NCI-H748 (cell line): ENCODE data around the gene FIBP.
"Not testable (repeated sequence)": the region's sequence is repeated elsewhere in the genome, so short reads cannot be mapped to it uniquely, and the experiment has no call there.

ENCODE experiments used
- DNase-seq: peaks from one replicate; lab custom pipeline; 2025; ENCODE audit not compliant: unreplicated experiment; lab: John Stamatoyannopoulos, UW

The FIBP gene

DNA sequence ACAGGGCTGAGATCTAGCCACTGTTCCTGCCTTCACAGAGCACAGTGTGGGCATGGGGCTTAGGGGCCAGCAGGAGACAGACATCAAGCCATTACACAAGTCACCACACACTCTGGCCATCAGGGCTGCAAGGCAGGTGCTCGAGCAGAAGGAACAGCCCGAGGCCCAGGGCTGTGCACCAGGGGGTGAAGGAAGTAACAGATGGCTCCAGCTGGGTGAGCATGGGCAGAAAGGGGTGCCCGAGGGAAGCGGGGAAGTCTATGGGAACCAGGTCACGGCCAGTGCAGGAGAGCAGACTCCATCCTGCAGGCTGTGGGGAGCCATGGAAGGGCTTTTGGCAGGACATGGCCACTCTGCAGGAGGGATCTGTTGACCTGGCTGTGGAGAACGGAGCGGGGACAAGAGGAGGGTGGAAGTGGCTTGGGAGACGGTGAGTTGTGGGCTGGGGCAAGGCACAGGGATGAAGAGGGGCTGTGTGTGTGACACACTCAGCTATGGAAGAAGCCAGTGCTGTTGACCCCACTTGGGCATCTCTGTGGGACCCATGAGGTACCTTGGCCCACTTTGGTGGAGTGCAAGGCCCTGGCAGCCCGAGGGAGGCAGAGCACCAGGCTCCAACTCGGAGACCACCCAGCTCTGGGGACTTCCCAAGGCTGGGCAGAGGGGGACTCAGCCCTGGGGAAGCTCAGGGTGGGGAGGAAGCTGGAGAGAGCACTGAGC is 27.0 kb upstream of the FIBP start:
- DNase-seq, result no peak

DNA sequence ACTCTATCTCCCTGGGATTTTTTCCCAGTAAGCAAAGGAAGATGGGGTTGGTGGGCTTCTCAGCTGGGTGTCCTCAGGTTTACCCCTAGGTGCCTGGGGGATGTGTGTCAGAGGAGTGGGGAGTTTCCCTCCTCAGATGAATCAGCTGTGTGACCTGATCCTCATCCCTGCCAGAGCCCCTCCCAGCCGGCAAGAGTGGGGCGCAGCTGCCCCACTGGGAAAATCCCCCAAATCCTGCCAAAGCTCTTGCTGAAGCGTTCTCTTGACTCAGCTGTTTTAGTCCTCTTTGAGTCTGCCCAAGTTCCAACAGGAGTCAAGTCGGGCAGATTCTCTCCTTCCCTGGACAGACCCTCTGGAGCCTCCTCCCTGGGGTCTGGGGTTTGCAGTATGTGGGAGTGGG is 24.6 kb upstream of the FIBP start:
- DNase-seq, result no peak

DNA sequence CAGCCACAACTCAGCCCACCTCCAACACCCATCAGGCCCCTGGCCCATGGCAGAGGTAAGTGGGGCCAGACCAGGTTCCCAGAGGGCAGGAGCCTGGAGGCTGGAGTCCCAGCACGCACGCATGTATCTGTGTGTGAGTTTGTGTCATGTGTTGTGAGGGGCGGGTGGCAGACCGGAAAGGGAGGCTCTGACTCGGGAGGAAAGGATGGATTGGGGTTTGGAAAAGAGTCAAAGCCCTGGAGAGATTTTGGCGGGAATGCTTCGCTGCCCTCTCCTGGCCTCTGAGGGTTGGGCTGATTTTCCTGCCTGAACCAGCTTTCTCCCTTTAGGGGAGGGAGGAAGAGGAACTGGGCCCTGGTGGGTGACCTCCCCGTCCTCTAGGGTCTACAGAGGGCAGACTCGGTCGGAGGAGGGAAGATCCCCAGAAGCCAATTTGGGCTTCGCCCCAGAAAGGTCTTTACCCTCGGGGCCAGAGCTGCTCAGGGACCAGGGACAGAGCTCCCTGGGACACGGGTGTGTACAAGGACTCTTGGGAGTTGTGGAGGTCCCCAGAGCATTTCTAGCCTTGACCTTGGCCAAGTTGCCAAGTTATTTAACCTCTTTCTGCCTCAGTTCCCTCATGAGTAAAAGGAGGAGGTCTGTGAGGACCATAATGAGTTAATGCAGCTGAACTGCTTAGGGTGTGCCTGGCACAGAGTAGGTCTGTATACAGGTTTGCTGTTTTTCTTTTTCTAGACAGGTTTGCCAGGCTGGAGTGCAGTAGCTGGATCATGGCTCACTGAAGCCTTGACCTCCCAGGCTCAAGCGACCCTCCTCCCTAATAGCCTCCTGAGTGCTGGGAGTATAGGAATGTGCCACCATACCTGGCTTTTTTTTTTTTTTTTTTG is 23.7 kb upstream of the FIBP start:
- peak; percentile 56 for DNase-seq

DNA sequence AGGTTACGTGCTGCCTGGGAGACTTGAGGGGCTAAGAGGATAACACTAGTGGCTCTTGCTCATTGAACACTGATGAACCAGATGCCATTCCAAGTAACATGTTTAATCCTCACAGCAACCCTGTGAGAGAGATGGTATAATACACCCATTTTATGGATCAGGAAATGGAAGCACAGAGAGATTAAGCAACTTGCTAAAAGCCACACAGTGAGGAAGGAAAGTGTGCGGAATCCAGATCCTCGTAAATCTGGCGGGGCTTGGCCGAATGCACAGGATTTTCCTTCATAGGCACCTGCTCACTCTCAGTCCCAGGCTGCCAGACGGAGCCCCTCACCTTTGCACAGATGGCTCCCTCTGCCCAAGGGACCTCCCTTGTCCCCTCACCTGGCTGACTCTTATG is 19.6 kb upstream of the FIBP start:
- no peak for DNase-seq

- no peak for DNase-seq
Observed at GRCh38 chr11:65906602-65907001, 18.3 kb upstream of the FIBP start.

GRCh38 chr11:65903715-65904114 is 15.4 kb upstream of the FIBP start:
- DNase-seq, result no peak

GRCh38 chr11:65903068-65903481 is 14.8 kb upstream of the FIBP start:
- DNase-seq, result no peak

DNA sequence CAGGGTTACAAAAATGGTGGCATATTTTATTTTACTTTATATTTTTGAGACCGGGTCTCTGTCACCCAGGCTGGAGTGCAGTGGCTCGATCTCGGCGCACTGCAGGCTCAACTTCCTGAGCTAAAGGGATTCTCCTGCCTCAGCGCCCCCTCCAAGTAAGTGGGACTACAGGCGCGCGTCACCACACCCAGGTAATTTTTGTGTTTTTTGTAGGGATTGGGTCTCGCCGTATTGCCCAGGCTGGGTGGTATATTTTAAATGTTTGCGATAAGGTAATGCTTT is 12.6 kb upstream of the FIBP start:
- DNase-seq, result no peak

DNA sequence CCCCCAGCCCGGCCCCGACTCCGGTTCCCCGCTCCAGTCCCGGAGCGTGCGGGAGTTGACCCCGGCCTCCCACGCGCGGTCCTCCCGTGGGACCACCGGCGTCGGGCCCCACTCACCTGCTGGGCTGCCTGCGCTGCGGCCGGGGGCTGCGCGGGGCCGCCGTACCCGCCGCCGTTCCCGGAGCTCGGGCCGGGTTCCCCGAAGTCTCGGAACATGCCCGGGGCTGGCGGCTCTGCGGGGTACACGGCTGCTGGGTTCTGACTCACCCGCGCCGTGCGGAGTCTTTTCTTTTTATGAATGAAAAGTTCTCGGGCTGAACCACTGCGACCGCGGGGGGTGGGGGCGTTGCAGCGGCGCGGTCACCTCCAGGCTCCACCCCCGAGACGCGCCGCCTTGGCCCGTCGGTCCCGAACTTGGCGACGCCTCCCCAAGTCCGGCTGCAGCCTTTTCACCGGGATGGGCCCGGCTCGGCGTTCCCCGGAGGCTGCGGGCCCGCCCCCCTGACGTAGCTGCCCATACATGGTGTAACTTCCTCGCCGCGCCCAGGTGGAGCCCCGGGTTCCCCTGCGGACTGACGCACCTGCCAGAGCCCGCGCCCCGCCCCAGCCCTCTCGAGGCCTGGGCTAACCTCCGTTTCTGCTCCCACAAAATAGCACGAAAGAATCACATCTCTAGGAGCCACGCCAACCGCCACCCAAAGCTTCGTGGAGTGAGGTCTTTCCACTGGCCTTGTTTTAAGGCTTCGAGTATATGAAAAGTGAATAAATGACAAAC is 12.0 kb upstream of the FIBP start, which contains the start of gene FOSL1:
Gene FOSL1, minus strand, starts transcription at position 264 of the 774 bp plus-strand sequence. Its CDS starts 49 bp downstream, at position 215.
- DNase-seq, result peak; percentile 87

GRCh38 chr11:65899356-65900124 is 11.3 kb upstream of the FIBP start:
- no peak for DNase-seq

DNA sequence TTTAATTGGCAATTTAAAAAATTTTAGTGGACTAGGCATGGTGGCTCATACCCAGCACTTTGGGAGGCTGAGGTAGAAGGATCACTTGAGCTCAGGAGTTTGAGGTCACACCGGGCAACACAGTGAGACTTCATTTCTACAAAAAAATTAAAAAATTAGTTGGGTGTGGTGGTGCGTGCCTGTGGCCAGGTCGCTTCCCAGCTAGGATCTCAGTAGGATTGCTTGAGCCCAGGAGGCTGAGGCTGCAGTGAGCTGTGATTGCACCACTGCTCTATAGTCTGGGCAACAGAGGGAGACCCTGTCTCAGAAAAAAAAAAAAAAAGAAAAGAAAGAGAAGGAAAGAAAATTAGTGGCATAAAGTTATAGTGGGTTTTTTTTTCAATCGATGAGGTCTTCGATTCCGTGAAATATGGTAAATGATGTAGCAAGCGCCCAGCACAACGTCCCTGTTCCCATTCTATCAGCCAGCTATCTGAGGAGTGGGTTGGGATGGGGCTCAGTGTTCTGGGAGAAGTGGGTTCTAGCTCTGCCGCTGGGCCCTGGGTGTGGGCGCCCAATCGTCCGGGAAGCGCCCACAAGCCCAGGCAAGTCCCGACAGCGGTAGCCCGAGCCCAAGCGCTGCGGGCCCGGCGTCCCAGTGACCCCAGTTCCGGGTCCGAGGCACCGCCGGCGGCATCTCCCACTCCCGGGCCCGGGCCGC is 10.5 kb upstream of the FIBP start:
- DNase-seq, result no peak

DNA sequence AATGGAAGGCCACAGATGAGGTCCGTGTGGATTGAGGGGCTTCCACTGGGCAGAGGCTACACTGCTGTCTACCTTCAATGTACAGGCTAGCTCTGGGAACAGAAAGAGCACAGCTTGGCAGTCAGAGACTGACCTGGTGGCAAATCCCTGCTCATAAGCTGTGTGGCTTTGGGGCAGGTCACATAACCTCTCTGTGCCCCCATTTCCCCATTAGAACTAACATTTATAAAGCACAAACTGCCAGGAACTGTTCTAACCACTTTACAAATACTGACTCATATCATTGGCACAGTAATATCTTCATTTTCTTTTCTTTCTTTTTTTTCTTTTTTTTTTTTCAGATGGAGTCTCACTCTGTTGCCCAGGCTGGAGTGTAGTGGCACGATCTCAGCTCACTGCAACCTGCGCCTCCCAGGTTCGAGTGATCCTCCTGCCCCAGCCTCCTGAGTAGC is 8.8 kb upstream of the FIBP start:
- DNase-seq, result no peak

- DNase-seq, result no peak
Observed at GRCh38 chr11:65896034-65896999, 8.0 kb upstream of the FIBP start.

DNA sequence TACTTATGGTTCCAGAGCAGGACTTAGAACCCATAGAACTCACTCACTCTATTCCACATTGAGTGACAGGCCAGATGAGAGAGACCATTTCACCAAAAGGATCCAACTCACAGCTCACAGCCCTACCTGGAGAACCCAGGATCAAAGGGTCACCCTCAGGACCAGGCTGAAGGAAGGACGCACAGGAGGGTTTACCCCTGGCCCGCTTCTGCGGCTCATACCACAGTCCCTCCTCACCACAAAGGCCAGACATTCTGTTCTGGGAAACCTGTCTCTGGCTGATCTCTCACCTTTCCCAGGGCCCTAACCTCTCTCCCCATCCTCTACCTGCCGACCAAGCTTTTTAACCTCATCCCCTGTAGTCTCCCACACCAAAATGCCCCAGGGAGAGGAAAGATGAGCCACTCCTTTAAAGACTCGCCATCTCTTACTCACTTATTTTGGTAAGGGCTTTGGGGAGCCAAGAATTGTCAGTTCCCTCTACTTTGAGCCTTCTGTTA is 7.3 kb upstream of the FIBP start:
- no peak for DNase-seq

GRCh38 chr11:65894034-65894591 is 5.8 kb upstream of the FIBP start:
- no peak for DNase-seq

DNA sequence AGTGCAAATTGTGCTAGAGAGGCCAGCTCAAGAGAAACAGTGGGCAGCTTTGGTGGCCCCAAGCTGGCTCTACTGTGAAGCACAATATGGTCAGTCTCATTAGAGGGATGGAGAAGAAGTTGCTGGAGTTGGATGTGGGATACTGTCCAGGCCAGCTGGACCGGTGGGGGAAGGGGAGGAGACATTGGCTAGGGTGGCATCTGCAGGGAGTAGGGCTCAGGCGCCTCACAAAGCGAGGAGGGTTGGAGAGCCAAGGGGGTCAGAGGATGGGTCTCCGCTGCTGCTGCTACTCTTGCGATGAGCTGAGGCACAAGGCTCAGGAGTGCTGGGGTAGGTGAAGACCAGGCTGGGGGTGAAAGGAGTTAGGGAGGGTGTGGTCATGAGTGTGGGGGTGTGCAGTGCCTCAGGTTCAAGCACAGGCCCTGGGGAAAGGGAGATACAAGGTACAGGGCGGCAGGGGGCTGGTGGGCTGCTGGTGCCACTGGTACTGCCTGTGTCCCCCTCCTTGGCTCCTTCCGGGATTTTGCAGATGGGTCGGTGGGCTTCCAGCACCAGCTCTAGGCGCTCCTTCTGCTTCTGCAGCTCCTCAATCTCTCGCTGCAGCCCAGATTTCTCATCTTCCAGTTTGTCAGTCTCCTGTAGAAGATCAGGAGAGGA is 4.5 kb upstream of the FIBP start:
- no peak for DNase-seq

- not testable (repeated sequence) for DNase-seq
Observed at GRCh38 chr11:65892137-65892540, 3.9 kb upstream of the FIBP start.
